Neural progenitor cell (in vitro differentiated cells): ENCODE measurements around the gene GSG1L. TPM values are rescaled to one million over a fixed set of nuclear protein-coding genes. Genes with fewer than 3 reads are reported as not detected.

ENCODE experiments used
- DNase-seq: peaks from one replicate; pipeline ENCODE4 v3.0.0-alpha.2; 2016; ENCODE audit warnings: low spot score
- H2AFZ ChIP-seq: fragments of 200-600 bp; sonication (generic); replicated peaks from 2 replicates; pipeline ENCODE4 v1.6.1; 2016; ENCODE audit warnings: antibody characterized with exemption
- H3F3A ChIP-seq: fragments of 200-600 bp; sonication (generic); 2 replicates; pipeline ENCODE4 v1.6.1; 2016; ENCODE audit warnings: antibody characterized with exemption, low read depth
- H3K27ac ChIP-seq: fragments of 200-600 bp; sonication (generic); 2 replicates; pipeline ENCODE4 v1.5.1; 2016; ENCODE audit warnings: mild to moderate bottlenecking
- H3K27me3 ChIP-seq: fragments of 200-600 bp; sonication (generic); 2 replicates; pipeline ENCODE4 v1.6.1; 2016; ENCODE audit warnings: mild to moderate bottlenecking, moderate library complexity
- H3K36me3 ChIP-seq: fragments of 200-600 bp; sonication (generic); 2 replicates; pipeline ENCODE4 v1.5.1; 2016
- H3K4me1 ChIP-seq: fragments of 200-600 bp; sonication (generic); 2 replicates; pipeline ENCODE4 v1.6.1; 2016; ENCODE audit warnings: mixed run types
- H3K4me2 ChIP-seq: fragments of 200-600 bp; sonication (generic); 2 replicates; pipeline ENCODE4 v1.6.1; 2016
- H3K4me3 ChIP-seq: fragments of 200-600 bp; sonication (generic); 2 replicates; pipeline ENCODE4 v1.5.1; 2016
- H3K79me2 ChIP-seq: fragments of 200-600 bp; sonication (generic); 2 replicates; pipeline ENCODE4 v1.6.1; 2016; ENCODE audit warnings: low read depth
- H3K9ac ChIP-seq: fragments of 200-600 bp; sonication (generic); 2 replicates; pipeline ENCODE4 v1.6.1; 2016
- H3K9me3 ChIP-seq: fragments of 200-600 bp; sonication (generic); 2 replicates; pipeline ENCODE4 v1.5.1; 2016; ENCODE audit warnings: low read depth
- H4K20me1 ChIP-seq: fragments of 200-600 bp; sonication (generic); 2 replicates; pipeline ENCODE4 v1.6.1; 2016; ENCODE audit warnings: low read depth
- H3K27ac Mint-ChIP-seq: 3 replicates; pipeline ENCODE4 v1.8.0; 2021; ENCODE audit warnings: mixed read lengths
- H3K27me3 Mint-ChIP-seq: 2 replicates; pipeline ENCODE4 v1.8.0; 2022; ENCODE audit warnings: low read depth, mild to moderate bottlenecking, inconsistent platforms, moderate library complexity, mixed read lengths; ENCODE audit not compliant: insufficient read depth
- H3K36me3 Mint-ChIP-seq: 3 replicates; pipeline ENCODE4 v1.8.0; 2021; ENCODE audit warnings: mixed read lengths
- H3K4me1 Mint-ChIP-seq: 3 replicates; pipeline ENCODE4 v1.8.0; 2021; ENCODE audit warnings: mixed read lengths
- H3K4me3 Mint-ChIP-seq: 3 replicates; pipeline ENCODE4 v1.8.0; 2021; ENCODE audit warnings: mild to moderate bottlenecking, moderate library complexity, mixed read lengths
- H3K9me3 Mint-ChIP-seq: 3 replicates; pipeline ENCODE4 v1.8.0; 2020; ENCODE audit warnings: mixed read lengths
- EZH2 ChIP-seq: fragments of 200-600 bp; sonication (generic); IDR thresholded peaks from 2 replicates; pipeline ENCODE4 v1.6.1; 2017; ENCODE audit warnings: antibody characterized with exemption, mild to moderate bottlenecking, moderate library complexity
- EZH2phosphoT487 ChIP-seq: fragments of 200-600 bp; sonication (generic); IDR thresholded peaks from 2 replicates; pipeline ENCODE4 v1.6.1; 2017; ENCODE audit warnings: antibody characterized with exemption
- total RNA-seq: library from RNA; depleted of rRNA; stranded (reverse); fragments of >200 nt; gene quantifications from 2 replicates; pipeline ENCODE4 v1.2.3, GENCODE V29; 2015; ENCODE audit warnings: low replicate concordance
- TF ChIP-seq, protein P1 (sequence below): fragments of 200-600 bp; sonication (generic); IDR thresholded peaks from 2 replicates; pipeline ENCODE4 v1.5.1; 2017; ENCODE audit warnings: antibody characterized with exemption, mild to moderate bottlenecking

GSG1L gene
- total RNA-seq, 1 donor from 2014 or later, result not detected

GRCh38 chr16:28069971-28070794 is 6.7 kb upstream of the GSG1L start:
- H3K79me2 ChIP-seq, result no peaks in the 10 kb centered on the region
- no peak overlapping the region for H3K27ac ChIP-seq
- no peak overlapping the region for H3K4me3 ChIP-seq
- no peak for DNase-seq
- Mint-ChIP-seq H3K9me3 (no peaks in the 10 kb centered on the region), H3K36me3 (no peaks in the 10 kb centered on the region), H3K4me3 (no peak overlapping the region), H3K27me3 (peaks cover 18% of the 10 kb centered on the region), H3K4me1 (no peaks in the 10 kb centered on the region), H3K27ac (no peak overlapping the region)
- no peak overlapping the region for H3K9ac ChIP-seq
- H3K4me1 ChIP-seq, result no peaks in the 10 kb centered on the region
- TF ChIP-seq EZH2phosphoT487 (no peak), EZH2 (no peak)
- TF ChIP-seq, protein P1, sequence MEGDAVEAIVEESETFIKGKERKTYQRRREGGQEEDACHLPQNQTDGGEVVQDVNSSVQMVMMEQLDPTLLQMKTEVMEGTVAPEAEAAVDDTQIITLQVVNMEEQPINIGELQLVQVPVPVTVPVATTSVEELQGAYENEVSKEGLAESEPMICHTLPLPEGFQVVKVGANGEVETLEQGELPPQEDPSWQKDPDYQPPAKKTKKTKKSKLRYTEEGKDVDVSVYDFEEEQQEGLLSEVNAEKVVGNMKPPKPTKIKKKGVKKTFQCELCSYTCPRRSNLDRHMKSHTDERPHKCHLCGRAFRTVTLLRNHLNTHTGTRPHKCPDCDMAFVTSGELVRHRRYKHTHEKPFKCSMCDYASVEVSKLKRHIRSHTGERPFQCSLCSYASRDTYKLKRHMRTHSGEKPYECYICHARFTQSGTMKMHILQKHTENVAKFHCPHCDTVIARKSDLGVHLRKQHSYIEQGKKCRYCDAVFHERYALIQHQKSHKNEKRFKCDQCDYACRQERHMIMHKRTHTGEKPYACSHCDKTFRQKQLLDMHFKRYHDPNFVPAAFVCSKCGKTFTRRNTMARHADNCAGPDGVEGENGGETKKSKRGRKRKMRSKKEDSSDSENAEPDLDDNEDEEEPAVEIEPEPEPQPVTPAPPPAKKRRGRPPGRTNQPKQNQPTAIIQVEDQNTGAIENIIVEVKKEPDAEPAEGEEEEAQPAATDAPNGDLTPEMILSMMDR, result no peak
- H3K27me3 ChIP-seq, result peaks cover 29% of the 10 kb centered on the region
- no peaks in the 10 kb centered on the region for H3F3A ChIP-seq
- H3K36me3 ChIP-seq, result no peaks in the 10 kb centered on the region
- no peak overlapping the region for H3K4me2 ChIP-seq
- H3K9me3 ChIP-seq, result no peaks in the 10 kb centered on the region
- H2AFZ ChIP-seq, result no peak overlapping the region
- no peaks in the 10 kb centered on the region for H4K20me1 ChIP-seq

GRCh38 chr16:28068976-28069375 is 5.5 kb upstream of the GSG1L start:
- TF ChIP-seq, protein P1, result no peak
- no peak for TF ChIP-seq EZH2phosphoT487
- TF ChIP-seq EZH2, result no peak
- H3K4me3 ChIP-seq, result no peak overlapping the region
- Mint-ChIP-seq H3K36me3 (no peaks in the 10 kb centered on the region), H3K27me3 (peaks cover 29% of the 10 kb centered on the region), H3K27ac (no peak overlapping the region), H3K9me3 (no peaks in the 10 kb centered on the region), H3K4me3 (no peak overlapping the region), H3K4me1 (peaks cover 4% of the 10 kb centered on the region)
- no peaks in the 10 kb centered on the region for H3K4me1 ChIP-seq
- DNase-seq, result no peak
- H2AFZ ChIP-seq, result no peak overlapping the region
- no peak overlapping the region for H3K27ac ChIP-seq
- no peaks in the 10 kb centered on the region for H3F3A ChIP-seq
- H3K36me3 ChIP-seq, result no peaks in the 10 kb centered on the region
- peaks cover 41% of the 10 kb centered on the region for H3K27me3 ChIP-seq
- H3K4me2 ChIP-seq, result no peak overlapping the region
- peaks cover 5% of the 10 kb centered on the region for H4K20me1 ChIP-seq
- no peaks in the 10 kb centered on the region for H3K9me3 ChIP-seq
- H3K79me2 ChIP-seq, result no peaks in the 10 kb centered on the region
- H3K9ac ChIP-seq, result no peak overlapping the region

DNA sequence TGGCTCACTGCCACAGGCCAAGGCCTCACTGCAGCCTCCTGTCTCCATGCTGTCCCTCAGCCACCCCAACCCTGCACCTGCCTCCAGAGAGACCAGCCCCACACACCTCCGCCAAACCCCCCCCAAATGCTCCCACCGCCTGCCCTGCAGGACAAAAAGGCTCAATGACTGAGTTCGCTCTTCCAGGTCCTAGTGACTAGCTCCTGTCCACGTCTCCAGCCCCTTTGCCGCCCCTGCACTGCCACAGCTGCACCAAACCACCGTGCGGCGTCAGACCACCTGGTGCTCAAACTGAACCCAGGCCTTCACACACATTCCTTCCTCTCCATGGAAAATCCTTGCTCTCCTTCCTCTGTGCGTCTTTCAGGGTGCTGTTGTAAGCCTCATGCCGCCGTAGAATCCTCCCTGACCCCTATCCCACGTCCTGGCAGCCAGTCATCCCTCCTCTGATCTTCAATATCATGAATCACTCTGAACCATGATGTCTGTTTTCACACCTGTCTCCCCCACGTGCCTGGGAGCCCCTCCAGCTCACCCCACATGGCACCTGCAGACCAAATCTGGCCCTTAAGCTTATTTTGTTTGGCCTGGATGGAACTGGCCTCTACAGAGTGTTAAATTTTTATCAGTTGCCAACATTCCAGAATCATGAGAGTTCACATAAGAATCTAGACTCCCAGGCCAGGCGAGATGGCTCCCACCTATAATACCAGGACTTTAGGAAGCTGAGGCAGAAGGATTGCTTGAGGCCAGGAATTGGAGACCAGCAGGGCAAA is 4.3 kb upstream of the GSG1L start:
- H3F3A ChIP-seq, result no peaks in the 10 kb centered on the region

More for the DNA sequence above, 4.3 kb upstream of the GSG1L start:
- TF ChIP-seq, protein P1, result no peak
- TF ChIP-seq EZH2phosphoT487 (no peak), EZH2 (no peak)
- no peaks in the 10 kb centered on the region for H3K79me2 ChIP-seq
- peaks cover 8% of the 10 kb centered on the region for H4K20me1 ChIP-seq
- no peaks in the 10 kb centered on the region for H3K4me1 ChIP-seq
- no peak overlapping the region for H3K27ac ChIP-seq
- H3K36me3 ChIP-seq, result no peaks in the 10 kb centered on the region
- H2AFZ ChIP-seq, result no peak overlapping the region
- no peak overlapping the region for H3K9ac ChIP-seq
- H3K9me3 Mint-ChIP-seq, result no peaks in the 10 kb centered on the region
- H3K9me3 ChIP-seq, result no peaks in the 10 kb centered on the region
- H3K27me3 ChIP-seq, result peaks cover 53% of the 10 kb centered on the region
- H3K27ac Mint-ChIP-seq, result no peak overlapping the region
- H3K4me2 ChIP-seq, result no peak overlapping the region
- H3K4me3 Mint-ChIP-seq, result no peak overlapping the region
- H3K4me1 Mint-ChIP-seq, result peaks cover 4% of the 10 kb centered on the region
- peaks cover 29% of the 10 kb centered on the region for H3K27me3 Mint-ChIP-seq
- no peaks in the 10 kb centered on the region for H3K36me3 Mint-ChIP-seq
- H3K4me3 ChIP-seq, result no peak overlapping the region
- no peak for DNase-seq
